Esophagus (tissue), 2 donors: ENCODE results near the gene CNPY1. TPM values are rescaled to one million over a fixed set of nuclear protein-coding genes. Genes with fewer than 3 reads are reported as not detected.

Experiments used
- H3K27ac ChIP-seq, 2 donors: one replicate each; pipeline ENCODE4 v1.5.1; 2013; ENCODE audit warnings: low read depth in 2 of 2, mild to moderate bottlenecking in 2 of 2, inconsistent platforms in 1 of 2, low read length in 1 of 2, moderate library complexity in 1 of 2
- H3K27me3 ChIP-seq, 2 donors: one replicate each; pipeline ENCODE4 v1.6.1; 2013; ENCODE audit warnings: low read length in 2 of 2, control low read depth in 1 of 2, mild to moderate bottlenecking in 1 of 2; ENCODE audit not compliant: insufficient read depth in 2 of 2, control insufficient read depth in 1 of 2
- H3K36me3 ChIP-seq, 2 donors: one replicate each; pipeline ENCODE4 v1.6.1; 2013; ENCODE audit warnings: low read length in 1 of 2; ENCODE audit not compliant: control insufficient read depth in 2 of 2, insufficient read depth in 2 of 2
- H3K4me1 ChIP-seq, 2 donors: one replicate each; pipeline ENCODE4 v1.6.1; 2013; ENCODE audit warnings: low read length in 1 of 2; ENCODE audit not compliant: control insufficient read depth in 2 of 2, insufficient read depth in 2 of 2
- H3K4me3 ChIP-seq, 2 donors: one replicate each; pipeline ENCODE4 v1.5.1; 2013; ENCODE audit warnings: low read length in 2 of 2, mild to moderate bottlenecking in 2 of 2, low read depth in 1 of 2, moderate library complexity in 1 of 2
- H3K9me3 ChIP-seq, 2 donors: one replicate each; pipeline ENCODE4 v1.6.1; 2013; ENCODE audit warnings: mild to moderate bottlenecking in 2 of 2, low read depth in 1 of 2, low read length in 1 of 2, moderate library complexity in 1 of 2; ENCODE audit not compliant: control insufficient read depth in 2 of 2, insufficient read depth in 1 of 2
- WGBS, 2 donors: extraction: QIAGEN DNeasy Blood & Tissue Kit; methylation state at CpG; one replicate each; pipeline ENCODE4 v1.1.7; 2013; 5-methylcytosine and 5-hydroxymethylcytosine counted together
- polyA plus RNA-seq, 2 donors: library from polyadenylated mRNA; stranded (reverse); fragments of 200-250 nt; gene quantifications; one replicate each; pipeline ENCODE4 v1.2.3, GENCODE V29; 2013
- donor health status: healthy with polysubstance abuse.
- donor health status: Bipolar disorder and iron deficiency.

The CNPY1 gene
- polyA plus RNA-seq, 2 donors: not detected

DNA sequence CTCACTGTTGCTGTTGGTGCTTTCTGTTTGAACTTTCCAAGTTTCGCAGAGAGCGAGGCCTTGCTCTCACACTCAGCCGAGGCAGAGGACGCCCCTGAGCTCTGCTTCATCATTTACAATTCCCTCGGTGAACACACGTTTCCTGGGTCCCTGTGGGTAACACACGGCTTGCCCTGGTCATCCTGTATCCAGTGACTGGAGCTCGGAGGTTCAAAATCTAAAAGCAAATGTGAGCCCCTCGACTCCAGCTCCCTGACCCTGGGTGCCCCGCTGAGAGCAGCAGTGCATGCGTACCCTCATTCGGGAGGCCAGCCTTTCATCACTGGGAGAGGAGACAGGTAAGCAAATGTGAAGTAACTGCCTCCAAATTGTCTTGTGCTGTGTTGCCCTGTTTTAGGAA, 5.8 kb downstream of the CNPY1 start:
- H3K27me3 ChIP-seq: peaks cover 0 to 3% of the 10 kb centered on the region in 2 donors
- H3K9me3 ChIP-seq: peaks cover 0 to 6% of the 10 kb centered on the region in 2 donors
- no peak overlapping the region for H3K27ac ChIP-seq
- 68 to 72% methylated on average over 12 of the region's 12 CpGs for WGBS, 2 donors
- H3K4me3 ChIP-seq: no peak overlapping the region
- no peaks in the 10 kb centered on the region for H3K4me1 ChIP-seq
- H3K36me3 ChIP-seq: no peaks in the 10 kb centered on the region

DNA sequence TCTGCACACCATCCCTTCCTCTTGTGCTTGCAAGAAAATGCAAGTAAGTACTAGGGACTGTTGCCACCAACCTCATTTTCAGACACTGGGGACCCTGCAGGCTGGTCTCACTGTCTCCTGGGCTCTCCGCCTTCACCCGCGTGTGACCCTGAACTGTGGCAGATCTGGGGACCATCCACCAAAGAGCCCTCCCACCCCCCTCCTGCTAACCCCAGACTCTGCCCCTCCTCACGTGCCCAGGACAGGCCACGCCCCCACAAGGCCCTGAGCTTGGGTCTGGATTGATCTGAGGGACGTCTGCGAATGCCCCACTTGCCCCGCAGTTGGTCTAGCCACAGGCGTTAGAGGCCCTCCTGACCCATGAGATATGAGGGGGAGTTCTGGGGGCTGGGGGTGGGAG, 8.1 kb downstream of the CNPY1 start:
- Histone ChIP-seq H3K27me3 (peaks cover 3 to 14% of the 10 kb centered on the region in 2 donors), H3K9me3 (peaks cover 0 to 12% of the 10 kb centered on the region in 2 donors), H3K27ac (no peak overlapping the region), H3K4me1 (peaks cover 2 to 8% of the 10 kb centered on the region in 2 donors), H3K36me3 (no peaks in the 10 kb centered on the region), H3K4me3 (no peak overlapping the region)
- WGBS, 2 donors: 51 to 52% methylated on average over 9 of the region's 9 CpGs

DNA sequence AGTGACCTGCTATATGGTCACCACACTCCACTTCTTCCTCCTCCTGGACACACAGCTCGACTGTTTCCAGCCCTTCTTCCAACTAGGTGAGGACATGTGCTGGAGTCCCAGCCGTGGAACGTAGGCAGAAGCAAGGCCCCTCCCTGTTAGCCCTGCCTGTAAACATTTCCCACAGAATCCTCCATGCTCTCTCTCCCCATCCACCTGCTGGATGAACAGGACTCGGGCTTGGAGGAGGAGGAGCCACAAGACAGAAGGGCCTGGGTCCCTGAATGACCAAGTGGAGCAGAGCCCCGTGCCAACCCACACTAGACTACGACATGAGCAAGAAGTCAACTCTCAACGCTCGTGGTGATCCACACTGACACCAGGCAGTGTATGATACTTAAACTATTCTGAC, 9.9 kb downstream of the CNPY1 start:
- H3K9me3 ChIP-seq: peaks cover 0 to 12% of the 10 kb centered on the region in 2 donors
- 69 to 70% methylated on average over 8 of the region's 8 CpGs for WGBS, 2 donors
- H3K36me3 ChIP-seq: no peaks in the 10 kb centered on the region
- H3K4me3 ChIP-seq: no peak overlapping the region
- peaks cover 0 to 18% of the 10 kb centered on the region in 2 donors for H3K27me3 ChIP-seq
- no peak overlapping the region for H3K27ac ChIP-seq
- H3K4me1 ChIP-seq: peaks cover 6 to 12% of the 10 kb centered on the region in 2 donors

DNA sequence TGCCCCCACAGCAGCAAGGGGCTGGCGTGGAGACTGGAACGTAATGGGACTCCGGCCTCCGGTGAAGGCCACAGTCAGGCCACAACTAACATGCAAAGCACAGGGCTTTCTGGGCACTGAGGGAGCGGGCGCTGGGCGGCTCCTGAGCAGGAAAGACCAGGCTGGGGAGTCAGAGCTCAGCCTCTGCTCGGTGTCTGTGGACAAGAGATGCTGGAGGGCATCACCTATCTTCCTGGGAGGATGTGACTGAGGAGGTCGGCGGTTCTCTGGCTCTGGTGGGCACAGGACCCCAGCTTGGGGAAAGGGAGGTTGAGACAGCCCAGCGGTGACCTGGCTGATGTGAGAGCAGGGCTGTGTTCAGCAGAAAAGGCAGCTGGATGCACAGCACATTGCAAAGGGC, 11.7 kb downstream of the CNPY1 start:
- Histone ChIP-seq H3K9me3 (peaks cover 0 to 12% of the 10 kb centered on the region in 2 donors), H3K4me1 (peaks cover 6 to 12% of the 10 kb centered on the region in 2 donors), H3K36me3 (no peaks in the 10 kb centered on the region), H3K4me3 (no peak overlapping the region), H3K27ac (no peak overlapping the region), H3K27me3 (peaks cover 0 to 22% of the 10 kb centered on the region in 2 donors)
- WGBS, 2 donors: 75 to 78% methylated on average over 11 of the region's 11 CpGs

DNA sequence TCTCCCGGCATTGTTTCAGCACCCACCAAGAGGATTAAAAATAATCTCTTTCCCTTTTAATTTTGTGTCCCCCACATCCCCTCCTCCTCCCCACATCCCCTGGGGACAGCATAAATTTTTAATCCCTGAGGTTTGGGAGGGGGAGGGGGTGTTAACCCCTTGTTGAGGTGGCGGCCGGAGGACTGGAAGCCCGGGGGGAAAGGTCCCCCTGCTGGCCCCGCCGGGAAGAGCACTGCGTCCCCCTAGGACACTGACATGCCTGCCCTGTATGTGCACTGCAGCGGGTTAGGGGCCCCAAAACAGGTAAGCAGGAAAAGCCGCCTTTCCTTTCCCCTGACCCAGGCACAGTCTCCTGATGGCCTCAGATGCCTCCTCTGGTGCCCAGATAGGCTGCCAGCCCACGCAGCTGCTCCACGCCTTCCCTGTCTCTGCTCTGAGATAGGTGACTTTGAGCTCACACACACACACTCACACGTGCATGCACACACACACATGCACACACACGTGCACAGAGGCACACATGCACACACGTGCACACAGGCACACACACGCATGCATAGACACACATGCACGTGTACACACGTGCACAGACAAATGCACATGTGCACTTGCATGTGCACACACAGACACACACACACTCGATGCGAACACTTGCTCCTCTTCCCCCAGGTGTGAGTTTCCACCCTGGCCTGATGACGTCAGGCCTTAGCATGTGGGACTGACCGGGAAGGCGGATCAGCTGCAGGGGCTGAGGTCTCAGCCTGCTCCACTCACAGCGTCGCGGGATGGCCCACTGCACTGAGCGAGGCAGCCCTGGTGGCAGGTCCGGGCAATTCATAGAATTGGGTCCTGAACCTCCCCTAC, 12.3 kb downstream of the CNPY1 start:
- H3K9me3 ChIP-seq: peaks cover 0 to 12% of the 10 kb centered on the region in 2 donors
- peaks cover 6 to 12% of the 10 kb centered on the region in 2 donors for H3K4me1 ChIP-seq
- H3K27me3 ChIP-seq: peaks cover 0 to 22% of the 10 kb centered on the region in 2 donors
- no peak overlapping the region for H3K27ac ChIP-seq
- peak overlapping the region in 1 of 2 donors; percentile 23 for H3K4me3 ChIP-seq
- 26 to 30% methylated on average over 27 of the region's 27 CpGs for WGBS, 2 donors
- no peaks in the 10 kb centered on the region for H3K36me3 ChIP-seq

DNA sequence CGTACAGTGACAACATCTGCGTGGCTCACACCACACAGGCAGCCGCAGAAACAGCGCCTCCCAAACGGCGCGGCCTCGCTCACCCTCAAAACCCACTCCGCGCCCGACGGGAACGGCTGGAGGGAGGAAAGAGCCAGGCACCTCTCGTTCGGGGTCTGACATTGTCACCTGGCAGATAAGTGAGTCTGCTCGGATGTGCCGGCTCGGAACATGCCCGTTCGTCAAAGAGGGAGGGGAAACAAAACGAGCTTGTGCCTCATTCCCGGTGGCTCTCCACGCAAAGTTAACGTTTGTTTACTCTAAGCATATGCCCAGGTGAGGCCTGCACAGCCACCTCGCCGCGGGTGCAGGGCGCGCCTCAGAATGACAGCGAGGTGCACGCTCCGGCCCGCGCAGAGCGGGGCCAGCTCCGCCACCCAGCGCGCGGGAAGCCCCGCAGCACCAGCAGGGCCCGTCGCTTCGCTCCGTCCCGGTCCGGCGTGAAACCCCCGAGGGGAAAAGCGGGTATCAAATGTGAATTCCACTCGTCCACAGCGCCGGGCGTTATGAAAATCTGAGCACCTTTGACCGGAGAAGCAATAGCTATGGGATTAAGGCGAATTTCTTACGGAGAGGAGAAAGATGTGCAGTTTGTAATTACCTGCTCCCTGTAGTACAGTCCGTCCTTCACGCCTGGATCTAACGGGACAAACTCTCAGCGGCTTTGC, 13.1 kb downstream of the CNPY1 start:
- Histone ChIP-seq H3K4me1 (peaks cover 6 to 12% of the 10 kb centered on the region in 2 donors), H3K27me3 (peaks cover 0 to 22% of the 10 kb centered on the region in 2 donors), H3K9me3 (peaks cover 0 to 12% of the 10 kb centered on the region in 2 donors), H3K36me3 (no peaks in the 10 kb centered on the region), H3K27ac (no peak overlapping the region), H3K4me3 (peak overlapping the region; percentile 5 to 23)
- 2% methylated on average over 60 of the region's 60 CpGs for WGBS, 2 donors

DNA sequence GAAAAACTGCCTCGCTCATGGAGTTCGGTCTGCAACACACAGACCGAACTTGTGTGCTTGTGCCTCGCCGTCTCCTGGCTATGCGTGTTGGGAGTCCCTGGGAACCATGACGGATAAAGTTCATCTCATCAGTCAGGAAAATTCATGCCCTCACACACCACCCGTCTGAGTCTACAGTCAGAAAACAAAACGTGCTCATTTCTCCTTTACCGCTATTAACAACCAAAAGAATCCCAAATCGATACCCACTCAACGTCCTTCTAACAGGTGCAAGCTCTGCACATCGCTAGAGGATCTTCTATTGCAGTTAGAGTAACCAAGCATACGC, 13.6 kb downstream of the CNPY1 start:
- H3K4me1 ChIP-seq: peaks cover 6 to 12% of the 10 kb centered on the region in 2 donors
- no peaks in the 10 kb centered on the region for H3K36me3 ChIP-seq
- H3K4me3 ChIP-seq: peak overlapping the region in 1 of 2 donors; percentile 23
- peaks cover 0 to 12% of the 10 kb centered on the region in 2 donors for H3K9me3 ChIP-seq
- 23 to 25% methylated on average over 14 of the region's 14 CpGs for WGBS, 2 donors
- no peak overlapping the region for H3K27ac ChIP-seq
- peaks cover 0 to 22% of the 10 kb centered on the region in 2 donors for H3K27me3 ChIP-seq

DNA sequence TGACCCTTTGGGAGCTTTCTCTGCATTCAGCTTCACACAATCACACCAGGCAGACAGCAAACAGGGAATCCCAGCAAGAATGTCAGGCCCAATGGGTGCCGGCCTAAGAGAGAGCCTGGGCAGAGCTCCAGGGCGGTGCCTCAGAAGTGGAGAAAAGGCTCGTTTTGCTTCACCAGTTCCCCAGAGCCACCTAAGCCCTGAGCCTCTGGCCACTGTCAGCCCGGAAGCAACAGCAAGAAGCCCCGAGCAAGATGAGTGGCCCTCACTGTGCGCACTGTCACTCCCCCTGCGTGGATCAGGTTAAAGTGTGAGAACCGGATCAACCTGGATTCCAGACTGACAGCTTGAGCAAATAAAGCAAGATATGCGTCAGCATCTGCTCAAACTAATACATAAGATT, 14.7 kb downstream of the CNPY1 start:
- Histone ChIP-seq H3K4me1 (peaks cover 6 to 12% of the 10 kb centered on the region in 2 donors), H3K9me3 (peaks cover 0 to 12% of the 10 kb centered on the region in 2 donors), H3K27ac (no peak overlapping the region), H3K36me3 (no peaks in the 10 kb centered on the region), H3K27me3 (peaks cover 0 to 22% of the 10 kb centered on the region in 2 donors), H3K4me3 (no peak overlapping the region)
- 17 to 22% methylated on average over 9 of the region's 9 CpGs for WGBS, 2 donors

DNA sequence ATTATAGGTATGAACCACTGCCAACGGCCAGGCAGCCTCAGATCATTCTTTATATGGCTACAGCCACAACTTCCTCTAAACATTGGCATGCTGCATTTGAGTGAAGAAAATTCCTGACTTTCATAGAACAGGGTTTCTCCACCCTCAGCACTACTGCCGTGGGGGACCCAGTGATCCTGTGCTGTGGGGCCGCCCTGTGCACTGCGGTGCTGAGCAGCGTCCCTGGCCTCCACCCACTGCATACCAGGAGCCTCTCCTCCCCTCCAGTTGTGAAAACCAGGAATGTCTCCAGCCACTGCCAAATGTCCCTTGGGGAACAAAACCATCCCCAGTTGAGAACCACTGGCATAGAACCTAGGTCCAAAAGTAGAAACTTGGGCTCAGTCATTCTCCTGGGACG, 15.8 kb downstream of the CNPY1 start:
- H3K36me3 ChIP-seq: no peaks in the 10 kb centered on the region
- 67 to 73% methylated on average over 6 of the region's 6 CpGs for WGBS, 2 donors
- peaks cover 0 to 6% of the 10 kb centered on the region in 2 donors for H3K9me3 ChIP-seq
- H3K27ac ChIP-seq: no peak overlapping the region
- peaks cover 0 to 22% of the 10 kb centered on the region in 2 donors for H3K27me3 ChIP-seq
- no peak overlapping the region for H3K4me3 ChIP-seq
- peaks cover 6 to 12% of the 10 kb centered on the region in 2 donors for H3K4me1 ChIP-seq
